H1 (cell line): ENCODE measurements around the gene SHISA6. TPM values are rescaled to one million over a fixed set of nuclear protein-coding genes. Genes with fewer than 3 reads are reported as not detected.

ENCODE experiments used
- CBX8 ChIP-seq: fragments of 300-800, 300-1000 bp; sonication (generic); IDR thresholded peaks from 2 replicates; pipeline ENCODE4 v1.7.1; 2016; ENCODE audit warnings: low read depth, low read length, borderline replicate concordance
- CREB1 ChIP-seq: IDR thresholded peaks from 2 replicates; pipeline ENCODE4 v1.6.1; 2012; ENCODE audit warnings: inconsistent platforms
- KDM5A ChIP-seq: fragments of 200-600 bp; IDR thresholded peaks from 2 replicates; pipeline ENCODE4 v1.7.1; 2012; ENCODE audit warnings: mild to moderate bottlenecking, low read length, inconsistent platforms, mixed read lengths
- NRF1 ChIP-seq: IDR thresholded peaks from 2 replicates; pipeline ENCODE4 v1.6.1; 2011; ENCODE audit warnings: mild to moderate bottlenecking, low read depth, low read length, improper control_type of control experiment
- polyA plus RNA-seq, 7 experiments: library from polyadenylated mRNA; depleted of rRNA in 3 of 7; stranded (reverse) in 5 of 7; unstranded in 2 of 7; fragments of >200 nt in 5 of 7; fragments of 200-250 nt in 2 of 7; gene quantifications; 1 replicate in 5 of 7; 2 replicates in 1 of 7; 4 replicates in 1 of 7; pipeline versions ENCODE4 v1.2.1 to v1.2.3, GENCODE V29; 2011 to 2013; ENCODE audit warnings: missing spikeins in 2 of 7, mixed read lengths in 2 of 7
- total RNA-seq: library from RNA; stranded (reverse); fragmentation: NEBNext Ultra II Directional; extraction: Animal tissue kit (Norgen Biotek cat#: 25700); gene quantifications from 2 replicates; pipeline ENCODE4 v1.2.1, GENCODE V29; 2021

The SHISA6 gene
- total and polyA plus RNA-seq, 2 of the 8 experiments (the other 6 are each of a cell fraction or from before 2014, with no cell fraction given), result 2.9 to 4.8 TPM

DNA sequence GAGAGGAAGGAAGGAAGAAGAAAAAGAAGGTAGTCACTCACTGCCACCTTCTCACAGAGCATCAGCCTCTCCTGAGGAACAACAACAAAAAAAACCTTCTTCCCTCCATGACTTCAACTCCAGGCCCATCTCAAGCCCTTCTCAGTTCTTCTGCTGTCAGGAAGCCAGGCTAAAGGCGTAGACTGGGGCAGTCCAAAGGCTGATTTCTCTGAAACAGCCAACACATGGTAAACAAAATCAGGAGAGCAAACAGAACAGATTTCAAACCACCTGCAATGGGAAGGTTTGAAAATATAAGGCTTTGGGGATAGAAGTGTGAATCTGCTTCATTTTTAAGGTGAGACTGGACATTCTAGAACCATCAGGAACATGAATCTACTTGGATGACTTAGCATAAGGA, 200.0 kb downstream of the SHISA6 start (continued):
- TF ChIP-seq CBX8 (no peak), NRF1 (no peak), CREB1 (no peak), KDM5A (no peak)
- TF ChIP-seq, all 59 proteins: peak for 0
